ENCODE data around the gene STK25.
A peak's percentile ranks its signal among the peaks of the same experiment; 100 is the strongest.
"Not testable (repeated sequence)": the region's sequence is repeated elsewhere in the genome, so short reads cannot be mapped to it uniquely, and the experiment has no call there.

STK25 gene

GRCh38 chr2:241463276-241464135 is 44.9 kb downstream of the STK25 start:
- no peak for DNase-seq (ENCODE audit: low spot score)

- no peak for DNase-seq (ENCODE audit: low spot score)
Measured at GRCh38 chr2:241461693-241462677, 46.4 kb downstream of the STK25 start.

- no peak for DNase-seq (ENCODE audit: low spot score)
Measured at GRCh38 chr2:241460631-241461030, 47.8 kb downstream of the STK25 start.

GRCh38 chr2:241459520-241459919 is 48.9 kb downstream of the STK25 start:
- DNase-seq (ENCODE audit: low spot score): no peak

- no peak for DNase-seq (ENCODE audit: low spot score)
Measured at GRCh38 chr2:241458687-241459086, 49.7 kb downstream of the STK25 start.

GRCh38 chr2:241456546-241456945 is 51.8 kb downstream of the STK25 start:
- DNase-seq (ENCODE audit: low spot score): no peak

GRCh38 chr2:241454837-241455485 is 53.4 kb downstream of the STK25 start:
- no peak for DNase-seq (ENCODE audit: low spot score)

- DNase-seq (ENCODE audit: low spot score): not testable (repeated sequence)
Measured at GRCh38 chr2:241453919-241454318, 54.5 kb downstream of the STK25 start.

GRCh38 chr2:241451840-241452506 is 56.4 kb downstream of the STK25 start:
- DNase-seq (ENCODE audit: low spot score): no peak

GRCh38 chr2:241450092-241450491 is 58.3 kb downstream of the STK25 start:
- not testable (repeated sequence) for DNase-seq (ENCODE audit: low spot score)

GRCh38 chr2:241445426-241445825 is 63.0 kb downstream of the STK25 start:
- no peak for DNase-seq (ENCODE audit: low spot score)

GRCh38 chr2:241443486-241444223 is 64.7 kb downstream of the STK25 start:
- DNase-seq (ENCODE audit: low spot score): peak; percentile 49
